ENCODE results near the gene KLHL24.

- TF ChIP-seq, protein P1, sequence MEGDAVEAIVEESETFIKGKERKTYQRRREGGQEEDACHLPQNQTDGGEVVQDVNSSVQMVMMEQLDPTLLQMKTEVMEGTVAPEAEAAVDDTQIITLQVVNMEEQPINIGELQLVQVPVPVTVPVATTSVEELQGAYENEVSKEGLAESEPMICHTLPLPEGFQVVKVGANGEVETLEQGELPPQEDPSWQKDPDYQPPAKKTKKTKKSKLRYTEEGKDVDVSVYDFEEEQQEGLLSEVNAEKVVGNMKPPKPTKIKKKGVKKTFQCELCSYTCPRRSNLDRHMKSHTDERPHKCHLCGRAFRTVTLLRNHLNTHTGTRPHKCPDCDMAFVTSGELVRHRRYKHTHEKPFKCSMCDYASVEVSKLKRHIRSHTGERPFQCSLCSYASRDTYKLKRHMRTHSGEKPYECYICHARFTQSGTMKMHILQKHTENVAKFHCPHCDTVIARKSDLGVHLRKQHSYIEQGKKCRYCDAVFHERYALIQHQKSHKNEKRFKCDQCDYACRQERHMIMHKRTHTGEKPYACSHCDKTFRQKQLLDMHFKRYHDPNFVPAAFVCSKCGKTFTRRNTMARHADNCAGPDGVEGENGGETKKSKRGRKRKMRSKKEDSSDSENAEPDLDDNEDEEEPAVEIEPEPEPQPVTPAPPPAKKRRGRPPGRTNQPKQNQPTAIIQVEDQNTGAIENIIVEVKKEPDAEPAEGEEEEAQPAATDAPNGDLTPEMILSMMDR (IDR thresholded peaks at IDR 0.05): no peak
- peak; percentile 95 to 99 for TF ChIP-seq POLR2A (IDR thresholded peaks at IDR 0.05)
Measured at GRCh38 chr3:183635431-183636220, at the start of gene KLHL24.
